ENCODE results near the gene SHC4. TPM values are rescaled to one million over a fixed set of nuclear protein-coding genes. Genes with fewer than 3 reads are reported as not detected.

The SHC4 gene
- total and polyA plus RNA-seq, 2 of the 13 experiments (the other 11 are each of a cell fraction or from before 2014, with no cell fraction given) = 0.04 TPM; not detected in 1

DNA sequence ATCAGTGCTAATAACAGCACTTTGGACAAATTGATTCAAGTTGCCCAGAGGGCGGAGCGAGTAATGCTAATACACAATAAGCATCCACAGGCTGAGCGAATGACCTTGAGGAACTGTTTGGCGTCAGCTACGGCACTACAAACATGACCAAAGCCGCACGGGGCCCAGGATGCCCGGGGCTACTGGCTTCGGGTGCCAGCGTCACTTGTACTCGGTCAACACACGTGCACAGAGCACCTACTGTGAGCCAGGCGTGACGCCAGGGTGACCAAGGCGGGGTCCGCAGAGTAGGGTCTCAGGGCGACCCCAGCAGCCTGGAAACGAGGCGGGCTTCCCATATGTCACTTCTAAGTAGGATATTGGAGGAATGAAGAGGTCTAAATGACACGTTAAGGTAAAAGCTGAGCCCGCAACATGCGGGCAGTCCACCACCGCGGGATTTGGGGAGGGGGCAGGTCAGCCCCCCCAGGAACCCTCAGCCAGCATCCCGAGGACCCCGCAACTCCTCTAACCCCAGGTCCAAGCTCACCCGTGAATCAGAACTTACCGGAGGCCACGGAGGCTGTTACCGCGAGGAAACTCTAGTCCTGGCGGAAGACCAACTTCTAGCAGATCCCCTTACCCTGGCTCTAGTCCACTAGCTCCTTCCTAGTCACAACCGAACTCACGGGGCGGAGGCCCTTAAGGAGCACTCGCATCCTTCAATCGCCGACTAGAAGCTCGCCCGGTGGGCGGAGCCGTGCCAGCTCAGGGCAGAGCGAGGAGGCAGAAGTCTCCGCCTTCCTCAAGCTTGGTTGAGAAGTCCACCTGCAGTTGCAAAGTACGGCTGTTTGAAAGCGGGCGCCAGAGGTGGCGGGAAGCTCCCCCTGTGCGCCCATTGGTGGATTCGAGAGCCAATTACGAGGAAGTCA is 153.1 kb downstream of the SHC4 start, which contains the start of gene CEP152 (continued):
- TF ChIP-seq ONECUT2 (CRISPR knock-in tag; IDR thresholded peaks at IDR 0.05) = no peak
- TF ChIP-seq ZC3H4 (CRISPR knock-in tag; IDR thresholded peaks at IDR 0.05; ENCODE audit: borderline replicate concordance) = no peak
- TF ChIP-seq, protein P1, sequence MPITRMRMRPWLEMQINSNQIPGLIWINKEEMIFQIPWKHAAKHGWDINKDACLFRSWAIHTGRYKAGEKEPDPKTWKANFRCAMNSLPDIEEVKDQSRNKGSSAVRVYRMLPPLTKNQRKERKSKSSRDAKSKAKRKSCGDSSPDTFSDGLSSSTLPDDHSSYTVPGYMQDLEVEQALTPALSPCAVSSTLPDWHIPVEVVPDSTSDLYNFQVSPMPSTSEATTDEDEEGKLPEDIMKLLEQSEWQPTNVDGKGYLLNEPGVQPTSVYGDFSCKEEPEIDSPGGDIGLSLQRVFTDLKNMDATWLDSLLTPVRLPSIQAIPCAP (CRISPR knock-in tag; IDR thresholded peaks at IDR 0.05; ENCODE audit: low read depth) = no peak
- TF ChIP-seq ZFY (CRISPR knock-in tag; IDR thresholded peaks at IDR 0.05) = 0 out of 2 replicates have a peak, but pooled peaks have one; percentile 2
- TF ChIP-seq NFIB (CRISPR knock-in tag; IDR thresholded peaks at IDR 0.05; ENCODE audit: borderline replicate concordance) = no peak
- TF ChIP-seq PRMT3 (CRISPR knock-in tag; IDR thresholded peaks at IDR 0.05; ENCODE audit: borderline replicate concordance, low read depth) = no peak
- TF ChIP-seq POLR2A (IDR thresholded peaks at IDR 0.05; ENCODE audit: insufficient read depth in 1 of 2, low read depth in 2 of 2, low read length in 2 of 2) = peak; percentile 61 to 79
- no peak for TF ChIP-seq MZF1 (CRISPR knock-in tag; IDR thresholded peaks at IDR 0.05; ENCODE audit: borderline replicate concordance)
- no peak for TF ChIP-seq NBN (conservative IDR thresholded peaks at IDR 0.05)
- TF ChIP-seq PHF5A (CRISPR knock-in tag; IDR thresholded peaks at IDR 0.05; ENCODE audit: low read depth, unreplicated experiment) = no peak
- TF ChIP-seq ZNF556 (CRISPR knock-in tag; IDR thresholded peaks at IDR 0.05; ENCODE audit: borderline replicate concordance) = no peak; the same call in 1 of the 2 replicates
- no peak for TF ChIP-seq XBP1 (CRISPR knock-in tag; IDR thresholded peaks at IDR 0.05)
- TF ChIP-seq, protein P2, sequence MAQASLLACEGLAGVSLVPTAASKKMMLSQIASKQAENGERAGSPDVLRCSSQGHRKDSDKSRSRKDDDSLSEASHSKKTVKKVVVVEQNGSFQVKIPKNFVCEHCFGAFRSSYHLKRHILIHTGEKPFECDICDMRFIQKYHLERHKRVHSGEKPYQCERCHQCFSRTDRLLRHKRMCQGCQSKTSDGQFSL (CRISPR knock-in tag; IDR thresholded peaks at IDR 0.05) = peak; percentile 78; the same call in 1 of the 2 replicates
- TF ChIP-seq ATM (IDR thresholded peaks at IDR 0.05; ENCODE audit: borderline replicate concordance) = no peak
- TF ChIP-seq ZNF451 (CRISPR knock-in tag; IDR thresholded peaks at IDR 0.05) = no peak
- 0 out of 2 replicates have a peak, but pooled peaks have one; percentile 47 for TF ChIP-seq MEF2D (CRISPR knock-in tag; IDR thresholded peaks at IDR 0.05)
- no peak for TF ChIP-seq ZNF660 (CRISPR knock-in tag; IDR thresholded peaks at IDR 0.05; ENCODE audit: borderline replicate concordance, low read depth)
- TF ChIP-seq, protein P3, sequence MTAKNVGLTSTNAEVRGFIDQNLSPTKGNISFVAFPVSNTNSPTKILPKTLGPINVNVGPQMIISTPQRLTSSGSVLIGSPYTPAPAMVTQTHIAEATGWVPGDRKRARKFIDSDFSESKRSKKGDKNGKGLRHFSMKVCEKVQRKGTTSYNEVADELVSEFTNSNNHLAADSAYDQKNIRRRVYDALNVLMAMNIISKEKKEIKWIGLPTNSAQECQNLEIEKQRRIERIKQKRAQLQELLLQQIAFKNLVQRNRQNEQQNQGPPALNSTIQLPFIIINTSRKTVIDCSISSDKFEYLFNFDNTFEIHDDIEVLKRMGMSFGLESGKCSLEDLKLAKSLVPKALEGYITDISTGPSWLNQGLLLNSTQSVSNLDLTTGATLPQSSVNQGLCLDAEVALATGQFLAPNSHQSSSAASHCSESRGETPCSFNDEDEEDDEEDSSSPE (CRISPR knock-in tag; IDR thresholded peaks at IDR 0.05) = peak; percentile 100
- no peak; the same call in 1 of the 2 replicates for TF ChIP-seq ZNF350 (CRISPR knock-in tag; IDR thresholded peaks at IDR 0.05; ENCODE audit: borderline replicate concordance, low read depth)
- TF ChIP-seq, protein P4, sequence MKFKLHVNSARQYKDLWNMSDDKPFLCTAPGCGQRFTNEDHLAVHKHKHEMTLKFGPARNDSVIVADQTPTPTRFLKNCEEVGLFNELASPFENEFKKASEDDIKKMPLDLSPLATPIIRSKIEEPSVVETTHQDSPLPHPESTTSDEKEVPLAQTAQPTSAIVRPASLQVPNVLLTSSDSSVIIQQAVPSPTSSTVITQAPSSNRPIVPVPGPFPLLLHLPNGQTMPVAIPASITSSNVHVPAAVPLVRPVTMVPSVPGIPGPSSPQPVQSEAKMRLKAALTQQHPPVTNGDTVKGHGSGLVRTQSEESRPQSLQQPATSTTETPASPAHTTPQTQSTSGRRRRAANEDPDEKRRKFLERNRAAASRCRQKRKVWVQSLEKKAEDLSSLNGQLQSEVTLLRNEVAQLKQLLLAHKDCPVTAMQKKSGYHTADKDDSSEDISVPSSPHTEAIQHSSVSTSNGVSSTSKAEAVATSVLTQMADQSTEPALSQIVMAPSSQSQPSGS (CRISPR knock-in tag; IDR thresholded peaks at IDR 0.05) = peak; percentile 29
- TF ChIP-seq, protein P5, sequence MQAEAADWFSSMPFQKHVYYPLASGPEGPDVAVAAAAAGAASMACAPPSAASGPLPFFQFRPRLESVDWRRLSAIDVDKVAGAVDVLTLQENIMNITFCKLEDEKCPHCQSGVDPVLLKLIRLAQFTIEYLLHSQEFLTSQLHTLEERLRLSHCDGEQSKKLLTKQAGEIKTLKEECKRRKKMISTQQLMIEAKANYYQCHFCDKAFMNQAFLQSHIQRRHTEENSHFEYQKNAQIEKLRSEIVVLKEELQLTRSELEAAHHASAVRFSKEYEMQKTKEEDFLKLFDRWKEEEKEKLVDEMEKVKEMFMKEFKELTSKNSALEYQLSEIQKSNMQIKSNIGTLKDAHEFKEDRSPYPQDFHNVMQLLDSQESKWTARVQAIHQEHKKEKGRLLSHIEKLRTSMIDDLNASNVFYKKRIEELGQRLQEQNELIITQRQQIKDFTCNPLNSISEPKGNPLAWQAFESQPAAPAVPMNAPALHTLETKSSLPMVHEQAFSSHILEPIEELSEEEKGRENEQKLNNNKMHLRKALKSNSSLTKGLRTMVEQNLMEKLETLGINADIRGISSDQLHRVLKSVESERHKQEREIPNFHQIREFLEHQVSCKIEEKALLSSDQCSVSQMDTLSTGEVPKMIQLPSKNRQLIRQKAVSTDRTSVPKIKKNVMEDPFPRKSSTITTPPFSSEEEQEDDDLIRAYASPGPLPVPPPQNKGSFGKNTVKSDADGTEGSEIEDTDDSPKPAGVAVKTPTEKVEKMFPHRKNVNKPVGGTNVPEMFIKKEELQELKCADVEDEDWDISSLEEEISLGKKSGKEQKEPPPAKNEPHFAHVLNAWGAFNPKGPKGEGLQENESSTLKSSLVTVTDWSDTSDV (CRISPR knock-in tag; IDR thresholded peaks at IDR 0.05) = no peak
- TF ChIP-seq, protein P6, sequence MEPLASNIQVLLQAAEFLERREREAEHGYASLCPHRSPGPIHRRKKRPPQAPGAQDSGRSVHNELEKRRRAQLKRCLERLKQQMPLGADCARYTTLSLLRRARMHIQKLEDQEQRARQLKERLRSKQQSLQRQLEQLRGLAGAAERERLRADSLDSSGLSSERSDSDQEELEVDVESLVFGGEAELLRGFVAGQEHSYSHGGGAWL (CRISPR knock-in tag; IDR thresholded peaks at IDR 0.05) = no peak
- no peak for TF ChIP-seq HOXA9 (CRISPR knock-in tag; IDR thresholded peaks at IDR 0.05; ENCODE audit: borderline replicate concordance)
